HepG2 (cell line): ENCODE data around the gene POLR3GL. TPM values are rescaled to one million over a fixed set of nuclear protein-coding genes. Genes with fewer than 3 reads are reported as not detected.

Source experiments
- CREB3 ChIP-seq: sonication (generic); formaldehyde crosslinking; IDR thresholded peaks from 2 replicates; pipeline ENCODE4 v1.5.0; 2020; ENCODE audit warnings: missing genetic modification reagents
- CREM ChIP-seq, 2 experiments: sonication (generic) in 1 of 2; formaldehyde crosslinking in 1 of 2; IDR thresholded peaks; 2 replicates each; pipeline versions ENCODE4 v1.4.0 to v1.6.1; 2016 to 2020; ENCODE audit warnings: antibody characterized with exemption in 1 of 2, mild to moderate bottlenecking in 1 of 2, missing genetic modification reagents in 1 of 2
- HNF1A ChIP-seq, 2 experiments: sonication (generic) in 1 of 2; formaldehyde crosslinking in 1 of 2; IDR thresholded peaks; 2 replicates each; pipeline versions ENCODE4 v1.4.0 to v1.6.1; 2016 to 2020; ENCODE audit warnings: borderline replicate concordance in 1 of 2, low read depth in 1 of 2, mild to moderate bottlenecking in 1 of 2, missing genetic modification reagents in 1 of 2
- THYN1 ChIP-seq: sonication (generic); formaldehyde crosslinking; IDR thresholded peaks from 2 replicates; pipeline ENCODE4 v1.8.1; 2023; ENCODE audit warnings: low read depth, mild to moderate bottlenecking, moderate library complexity, missing genetic modification reagents, borderline replicate concordance
- ZBED4 ChIP-seq: sonication (generic); formaldehyde crosslinking; IDR thresholded peaks from 2 replicates; pipeline ENCODE4 v1.4.0; 2020; ENCODE audit warnings: missing genetic modification reagents, borderline replicate concordance
- ZBTB26 ChIP-seq: IDR thresholded peaks from 2 replicates; pipeline ENCODE4 v1.6.1; 2016; ENCODE audit warnings: missing compliant biosample characterization, missing genetic modification reagents, borderline replicate concordance
- ZNF12 ChIP-seq: sonication (generic); formaldehyde crosslinking; IDR thresholded peaks from 2 replicates; pipeline ENCODE4 v1.5.0; 2020; ENCODE audit warnings: missing genetic modification reagents
- ZNF20 ChIP-seq: sonication (generic); formaldehyde crosslinking; IDR thresholded peaks from 2 replicates; pipeline ENCODE4 v1.4.0; 2020; ENCODE audit warnings: mild to moderate bottlenecking, moderate library complexity, missing genetic modification reagents
- ZNF337 ChIP-seq: sonication (generic); formaldehyde crosslinking; IDR thresholded peaks from 2 replicates; pipeline ENCODE4 v1.5.1; 2020; ENCODE audit warnings: missing genetic modification reagents, low read depth, mild to moderate bottlenecking, borderline replicate concordance
- ZNF503 ChIP-seq: sonication (generic); formaldehyde crosslinking; IDR thresholded peaks from 2 replicates; pipeline ENCODE4 v1.4.0; 2020; ENCODE audit warnings: missing genetic modification reagents
- ZNF678 ChIP-seq: sonication (generic); formaldehyde crosslinking; IDR thresholded peaks from 2 replicates; pipeline ENCODE4 v1.4.0; 2020; ENCODE audit warnings: mild to moderate bottlenecking, missing genetic modification reagents
- ZNF782 ChIP-seq: sonication (generic); formaldehyde crosslinking; IDR thresholded peaks from 2 replicates; pipeline ENCODE4 v1.4.0; 2020; ENCODE audit warnings: missing genetic modification reagents, mild to moderate bottlenecking, borderline replicate concordance
- polyA plus RNA-seq, 8 experiments: library from polyadenylated mRNA; depleted of rRNA in 3 of 8; stranded (reverse) in 7 of 8; unstranded in 1 of 8; fragments of >200 nt; fragmentation: Illumina TruSeq in 4 of 8; extraction: Trizol in 4 of 8; gene quantifications; 2 replicates each; pipeline versions ENCODE4 v1.2.1 to v1.2.3, GENCODE V29; 2011 to 2016; ENCODE audit warnings: low read depth in 4 of 8, missing spikeins in 1 of 8, mixed read lengths in 1 of 8; ENCODE audit not compliant: insufficient read depth in 1 of 8
- total RNA-seq, 5 experiments: library from RNA; depleted of rRNA; stranded (reverse); fragments of >200 nt; fragmentation: Illumina TruSeq; extraction: Trizol; gene quantifications; 2 replicates each; pipeline ENCODE4 v1.2.3, GENCODE V29; 2016; ENCODE audit warnings: low read depth in 1 of 5

Gene POLR3GL
- total and polyA plus RNA-seq, 2 of the 13 experiments (the other 11 are each of a cell fraction or from before 2014, with no cell fraction given) = 11.5 to 12.4 TPM

GRCh38 chr1:145957443-145958319, 6.8 kb upstream of the POLR3GL start, which contains the start of gene LIX1L (continued):
- TF ChIP-seq ZBED4 (CRISPR knock-in tag) = no peak
- no peak for TF ChIP-seq ZNF20
- TF ChIP-seq ZNF337 = no peak
- no peak for TF ChIP-seq THYN1 (CRISPR knock-in tag)
- TF ChIP-seq ZNF782 (CRISPR knock-in tag) = no peak
- no peak for TF ChIP-seq ZNF503 (CRISPR knock-in tag)
- no peak for TF ChIP-seq ZNF678 (CRISPR knock-in tag)
- peak; percentile 17; the same call in 1 of the 2 replicates for TF ChIP-seq CREM (IDR thresholded peaks at IDR 0.05)
- no peak for TF ChIP-seq CREM (CRISPR knock-in tag; IDR thresholded peaks at IDR 0.05)
- no peak for TF ChIP-seq ZBTB26
- TF ChIP-seq HNF1A (IDR thresholded peaks at IDR 0.05; ENCODE audit: low read depth) = no peak
- no peak for TF ChIP-seq HNF1A (CRISPR knock-in tag; IDR thresholded peaks at IDR 0.05; ENCODE audit: borderline replicate concordance)
- peak; percentile 77; the same call in 1 of the 2 replicates for TF ChIP-seq ZNF12 (CRISPR knock-in tag)
- TF ChIP-seq CREB3 = no peak
